IMR-90 (cell line): ENCODE results near the gene HSD17B14.

Experiments used
- CEBPB ChIP-seq: IDR thresholded peaks from 2 replicates; pipeline ENCODE4 v1.6.1; 2012; ENCODE audit warnings: low read depth, low read length, improper control_type of control experiment
- MAFK ChIP-seq: IDR thresholded peaks from 2 replicates; pipeline ENCODE4 v1.6.1; 2012; ENCODE audit warnings: low read depth, low read length, improper control_type of control experiment
- MXI1 ChIP-seq: IDR thresholded peaks from 2 replicates; pipeline ENCODE4 v1.6.1; 2012; ENCODE audit warnings: low read depth, mild to moderate bottlenecking, low read length, moderate library complexity, borderline replicate concordance
- RAD21 ChIP-seq: IDR thresholded peaks from 2 replicates; pipeline ENCODE4 v1.6.1; 2012; ENCODE audit warnings: low read length, improper control_type of control experiment
- RFX5 ChIP-seq: IDR thresholded peaks from 2 replicates; pipeline ENCODE4 v1.8.0; 2012; ENCODE audit warnings: low read depth, mild to moderate bottlenecking, low read length, moderate library complexity
- SMC3 ChIP-seq: fragments of 150-350 bp; IDR thresholded peaks from 2 replicates; pipeline ENCODE4 v1.6.1; 2016; ENCODE audit warnings: low read depth, mild to moderate bottlenecking, antibody characterized with exemption, low read length, moderate library complexity
- TF ChIP-seq, protein P1 (sequence below): conservative IDR thresholded peaks from 2 replicates; pipeline ENCODE4 v1.5.1; 2012; ENCODE audit warnings: mild to moderate bottlenecking, low read depth, low read length, improper control_type of control experiment
- TF ChIP-seq, protein P2 (sequence below): fragments of 150-350 bp; IDR thresholded peaks from 2 replicates; pipeline ENCODE4 v1.6.1; 2017; ENCODE audit warnings: mild to moderate bottlenecking, antibody characterized with exemption, low read length, low read depth

DNA sequence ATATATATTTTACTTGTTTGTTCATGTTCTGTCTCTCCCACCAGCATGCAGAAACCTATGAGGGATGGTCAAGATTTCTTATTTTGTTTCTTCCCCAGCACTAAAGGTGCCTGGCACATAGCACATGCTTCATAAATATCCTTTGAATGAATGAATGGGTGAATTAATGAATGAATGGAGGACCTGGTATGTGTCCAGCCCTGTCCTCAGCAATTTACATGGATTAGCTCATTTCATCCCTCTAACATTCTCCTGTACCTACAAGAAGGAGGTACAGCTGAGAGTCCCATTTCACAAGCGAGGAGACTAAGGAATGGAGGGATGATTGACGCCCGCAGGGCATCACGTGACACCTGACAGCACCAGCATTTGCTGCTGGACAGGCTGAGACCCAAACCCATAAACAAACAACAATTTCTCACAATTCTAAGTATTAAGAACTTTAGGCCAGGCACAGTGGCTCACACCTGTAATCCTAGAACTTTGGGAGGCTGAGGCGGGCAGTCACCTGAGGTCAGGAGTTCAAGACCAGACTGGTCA is 18.6 kb downstream of the HSD17B14 start:
- TF ChIP-seq, protein P1, sequence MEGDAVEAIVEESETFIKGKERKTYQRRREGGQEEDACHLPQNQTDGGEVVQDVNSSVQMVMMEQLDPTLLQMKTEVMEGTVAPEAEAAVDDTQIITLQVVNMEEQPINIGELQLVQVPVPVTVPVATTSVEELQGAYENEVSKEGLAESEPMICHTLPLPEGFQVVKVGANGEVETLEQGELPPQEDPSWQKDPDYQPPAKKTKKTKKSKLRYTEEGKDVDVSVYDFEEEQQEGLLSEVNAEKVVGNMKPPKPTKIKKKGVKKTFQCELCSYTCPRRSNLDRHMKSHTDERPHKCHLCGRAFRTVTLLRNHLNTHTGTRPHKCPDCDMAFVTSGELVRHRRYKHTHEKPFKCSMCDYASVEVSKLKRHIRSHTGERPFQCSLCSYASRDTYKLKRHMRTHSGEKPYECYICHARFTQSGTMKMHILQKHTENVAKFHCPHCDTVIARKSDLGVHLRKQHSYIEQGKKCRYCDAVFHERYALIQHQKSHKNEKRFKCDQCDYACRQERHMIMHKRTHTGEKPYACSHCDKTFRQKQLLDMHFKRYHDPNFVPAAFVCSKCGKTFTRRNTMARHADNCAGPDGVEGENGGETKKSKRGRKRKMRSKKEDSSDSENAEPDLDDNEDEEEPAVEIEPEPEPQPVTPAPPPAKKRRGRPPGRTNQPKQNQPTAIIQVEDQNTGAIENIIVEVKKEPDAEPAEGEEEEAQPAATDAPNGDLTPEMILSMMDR, result no peak
- no peak for TF ChIP-seq SMC3
- TF ChIP-seq MXI1, result no peak
- TF ChIP-seq MAFK, result no peak
- TF ChIP-seq, protein P2, sequence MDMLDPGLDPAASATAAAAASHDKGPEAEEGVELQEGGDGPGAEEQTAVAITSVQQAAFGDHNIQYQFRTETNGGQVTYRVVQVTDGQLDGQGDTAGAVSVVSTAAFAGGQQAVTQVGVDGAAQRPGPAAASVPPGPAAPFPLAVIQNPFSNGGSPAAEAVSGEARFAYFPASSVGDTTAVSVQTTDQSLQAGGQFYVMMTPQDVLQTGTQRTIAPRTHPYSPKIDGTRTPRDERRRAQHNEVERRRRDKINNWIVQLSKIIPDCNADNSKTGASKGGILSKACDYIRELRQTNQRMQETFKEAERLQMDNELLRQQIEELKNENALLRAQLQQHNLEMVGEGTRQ, result no peak
- no peak for TF ChIP-seq RFX5
- TF ChIP-seq CEBPB, result no peak
- no peak for TF ChIP-seq RAD21
